IMR-90 (cell line): Measurements from ENCODE around the gene PKD2L1.

Experiments used
- CEBPB ChIP-seq: IDR thresholded peaks from 2 replicates; pipeline ENCODE4 v1.6.1; 2012; ENCODE audit warnings: low read depth, low read length, improper control_type of control experiment
- CHD1 ChIP-seq: IDR thresholded peaks from 2 replicates; pipeline ENCODE4 v1.6.1; 2012; ENCODE audit warnings: low read depth, low read length, improper control_type of control experiment
- CTCF ChIP-seq: conservative IDR thresholded peaks from 2 replicates; pipeline ENCODE4 v1.5.1; 2012; ENCODE audit warnings: mild to moderate bottlenecking, low read depth, low read length, improper control_type of control experiment
- FOS ChIP-seq: fragments of 150-350 bp; IDR thresholded peaks from 2 replicates; pipeline ENCODE4 v1.6.1; 2016; ENCODE audit warnings: low read depth, low read length
- POLR2A ChIP-seq: IDR thresholded peaks from 2 replicates; pipeline ENCODE4 v1.6.1; 2012; ENCODE audit warnings: mild to moderate bottlenecking, low read depth, low read length
- RAD21 ChIP-seq: IDR thresholded peaks from 2 replicates; pipeline ENCODE4 v1.6.1; 2012; ENCODE audit warnings: low read length, improper control_type of control experiment
- RFX5 ChIP-seq: IDR thresholded peaks from 2 replicates; pipeline ENCODE4 v1.8.0; 2012; ENCODE audit warnings: low read depth, mild to moderate bottlenecking, low read length, moderate library complexity
- SMC3 ChIP-seq: fragments of 150-350 bp; IDR thresholded peaks from 2 replicates; pipeline ENCODE4 v1.6.1; 2016; ENCODE audit warnings: low read depth, mild to moderate bottlenecking, antibody characterized with exemption, low read length, moderate library complexity
- USF2 ChIP-seq: fragments of 150-350 bp; IDR thresholded peaks from 2 replicates; pipeline ENCODE4 v1.6.1; 2017; ENCODE audit warnings: mild to moderate bottlenecking, antibody characterized with exemption, low read length, low read depth

DNA sequence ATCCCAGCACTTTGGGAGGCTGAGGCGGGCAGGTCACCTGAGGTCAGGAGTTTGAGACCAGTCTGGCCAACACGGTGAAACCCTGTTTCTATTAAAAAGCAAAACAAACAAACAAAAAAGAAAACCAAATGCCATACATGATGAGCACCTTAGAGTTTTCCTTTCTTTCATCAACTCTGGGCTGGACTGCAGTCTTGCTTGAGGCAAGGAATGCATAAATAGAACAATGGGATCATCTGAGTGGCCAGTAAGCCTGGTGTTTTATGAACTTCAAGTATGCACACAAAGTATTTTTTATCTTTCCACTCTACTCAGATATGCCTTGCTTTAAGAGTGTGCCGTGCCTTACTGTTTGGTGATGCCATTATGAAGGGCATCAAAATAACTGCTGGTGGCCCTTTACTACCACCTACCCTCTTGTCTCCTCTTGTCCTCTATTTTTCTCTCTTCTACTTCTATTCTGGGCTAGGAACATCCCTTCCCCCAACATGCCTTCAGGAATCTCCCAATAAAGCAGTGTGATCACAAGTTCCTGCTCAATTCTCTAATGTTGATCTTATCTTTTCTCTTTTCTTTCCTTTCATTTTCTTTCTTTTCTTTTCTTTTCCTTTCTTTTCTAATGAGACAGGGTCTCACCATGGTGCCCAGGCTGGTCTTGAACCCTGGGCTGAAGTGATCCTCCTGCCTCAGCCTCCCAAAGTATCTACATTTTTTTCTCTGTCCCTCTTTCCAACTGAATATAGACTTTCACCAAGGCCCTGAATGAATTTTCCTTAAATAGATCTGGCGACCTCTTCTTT, 27.2 kb upstream of the PKD2L1 start:
- no peak for TF ChIP-seq CTCF
- TF ChIP-seq USF2 = no peak
- TF ChIP-seq FOS = no peak
- TF ChIP-seq RFX5 = no peak
- TF ChIP-seq POLR2A = no peak
- no peak for TF ChIP-seq CEBPB
- TF ChIP-seq CHD1 = no peak
- no peak for TF ChIP-seq RAD21
- TF ChIP-seq SMC3 = no peak
